IPS-11a (cell line): Measurements from ENCODE around the gene KCNQ5.
"Not testable (repeated sequence)": the region's sequence is repeated elsewhere in the genome, so short reads cannot be mapped to it uniquely, and the experiment has no call there.

Source experiments
- H3K4me3 ChIP-seq: one replicate; pipeline ENCODE4 v1.5.1; 2013; ENCODE audit warnings: low read depth, low read length, control low read depth

KCNQ5 gene

GRCh38 chr6:72984189-72984831 is 362.4 kb downstream of the KCNQ5 start:
- not testable (repeated sequence) for H3K4me3 ChIP-seq

DNA sequence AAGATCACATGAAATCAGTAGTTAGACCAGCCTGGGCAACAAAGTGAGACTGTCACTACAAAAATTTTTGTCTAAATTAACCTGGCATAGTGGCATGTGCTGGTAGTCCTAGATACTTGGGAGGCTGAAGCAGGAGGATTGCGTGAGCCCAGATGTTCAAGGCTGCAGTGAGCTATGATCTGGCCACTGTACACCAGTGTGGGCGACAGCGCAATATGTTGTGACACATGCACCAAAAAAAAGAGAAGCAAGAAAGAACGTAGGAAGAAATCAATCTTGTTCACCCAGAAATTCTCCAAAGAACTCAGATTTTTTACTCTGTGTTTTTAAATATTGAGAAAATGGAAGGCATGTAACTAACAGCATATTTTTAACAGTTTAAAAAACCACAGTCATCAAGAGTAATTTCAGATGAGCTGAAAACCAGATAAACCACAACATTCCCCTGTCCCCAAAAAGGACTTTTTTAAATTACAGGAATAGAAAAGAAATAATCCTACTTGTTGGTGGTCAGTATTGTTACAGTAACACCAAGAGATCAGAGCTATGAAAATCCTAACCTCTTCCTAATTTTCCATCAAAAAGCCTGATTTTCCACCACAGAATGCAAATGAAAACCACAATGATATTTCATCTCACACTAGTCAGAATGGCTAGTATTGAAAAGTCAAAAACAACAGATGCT is 363.3 kb downstream of the KCNQ5 start:
- no peak overlapping the region for H3K4me3 ChIP-seq

GRCh38 chr6:72987301-72987700 is 365.4 kb downstream of the KCNQ5 start:
- no peak overlapping the region for H3K4me3 ChIP-seq

GRCh38 chr6:72999995-73000394 is 378.1 kb downstream of the KCNQ5 start:
- no peak overlapping the region for H3K4me3 ChIP-seq

DNA sequence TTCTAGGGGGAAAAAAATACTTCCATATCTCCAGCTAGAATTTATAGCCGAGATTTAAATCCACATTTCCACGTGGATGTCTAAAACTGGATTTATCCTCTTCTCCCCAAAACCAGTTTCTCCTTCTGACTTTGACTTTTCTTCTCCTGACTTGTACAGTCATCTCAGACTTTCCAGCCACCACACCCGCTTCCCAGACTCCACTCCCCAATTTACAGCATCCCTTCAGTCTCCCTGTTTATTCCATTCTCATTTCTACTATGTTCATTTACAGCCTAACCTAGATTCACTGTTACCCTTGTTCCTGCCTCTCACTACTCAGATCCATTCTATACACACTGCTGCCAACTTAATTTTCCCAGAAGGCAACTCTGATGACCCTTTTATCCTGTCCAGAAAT is 378.6 kb downstream of the KCNQ5 start:
- H3K4me3 ChIP-seq, result no peak overlapping the region

- H3K4me3 ChIP-seq, result no peak overlapping the region
These were observed 380.7 kb downstream of the KCNQ5 start for GRCh38 chr6:73002588-73002987.

- no peak overlapping the region for H3K4me3 ChIP-seq
These were observed 381.4 kb downstream of the KCNQ5 start for GRCh38 chr6:73003302-73003701.

DNA sequence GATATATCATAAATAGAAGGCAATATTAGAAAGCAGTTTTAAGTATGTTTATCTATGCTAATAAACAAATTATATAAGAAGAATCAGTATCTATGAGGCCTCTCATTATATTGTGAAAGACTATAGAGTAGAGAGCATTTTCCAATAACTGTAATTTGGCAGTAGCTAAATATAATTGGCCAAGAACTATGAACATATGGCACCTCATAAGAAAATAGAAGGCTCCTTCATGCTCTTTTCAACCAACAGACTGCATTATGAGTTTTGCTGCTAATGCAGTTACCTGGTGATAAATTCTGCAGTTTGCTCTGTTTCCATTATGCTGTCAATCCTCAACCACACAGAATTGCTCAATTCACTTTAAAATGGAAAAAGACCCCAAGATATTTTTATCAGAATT is 382.4 kb downstream of the KCNQ5 start:
- H3K4me3 ChIP-seq, result no peak overlapping the region

DNA sequence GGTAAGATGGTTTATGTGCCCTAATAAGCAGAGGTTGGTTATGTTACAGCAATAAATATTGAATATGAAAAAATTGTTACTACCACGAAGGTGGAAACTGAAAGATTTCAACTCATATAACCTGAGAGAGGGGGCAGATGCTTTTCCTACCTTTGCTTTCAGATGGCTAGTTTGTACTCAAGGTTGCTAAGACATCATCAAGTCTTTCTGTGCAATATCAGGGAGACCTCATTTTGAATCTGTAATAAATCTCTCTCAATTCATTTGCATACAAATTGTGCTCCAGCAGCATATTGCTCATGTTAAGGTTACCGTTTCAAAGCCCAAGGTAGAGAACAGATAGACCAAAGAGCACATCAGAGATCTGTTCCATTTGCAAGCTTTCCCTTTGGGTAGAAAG is 383.0 kb downstream of the KCNQ5 start:
- H3K4me3 ChIP-seq, result no peak overlapping the region

GRCh38 chr6:73006146-73006545 is 384.3 kb downstream of the KCNQ5 start:
- no peak overlapping the region for H3K4me3 ChIP-seq

GRCh38 chr6:73011945-73012344 is 390.1 kb downstream of the KCNQ5 start:
- H3K4me3 ChIP-seq, result no peak overlapping the region

- H3K4me3 ChIP-seq, result no peak overlapping the region
These were observed 395.6 kb downstream of the KCNQ5 start for GRCh38 chr6:73017476-73017875.

DNA sequence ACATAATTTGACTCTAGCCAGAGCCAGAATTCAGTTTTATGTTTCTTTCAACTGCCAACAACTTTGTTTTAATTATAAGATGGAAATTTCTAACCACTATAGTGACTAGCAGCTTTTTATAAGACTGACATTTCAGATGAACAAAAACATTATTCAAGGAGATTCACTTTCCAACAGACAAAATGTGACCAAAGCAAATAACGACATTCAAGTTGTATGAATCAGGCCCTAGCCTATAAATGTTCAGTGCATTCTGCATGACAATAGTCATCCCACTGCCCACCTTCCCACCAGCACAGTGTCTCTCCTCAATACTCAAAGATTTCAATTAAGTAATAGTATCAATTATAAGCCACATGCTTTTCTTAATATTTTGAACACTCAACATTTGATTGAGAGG is 402.7 kb downstream of the KCNQ5 start:
- H3K4me3 ChIP-seq, result no peak overlapping the region

DNA sequence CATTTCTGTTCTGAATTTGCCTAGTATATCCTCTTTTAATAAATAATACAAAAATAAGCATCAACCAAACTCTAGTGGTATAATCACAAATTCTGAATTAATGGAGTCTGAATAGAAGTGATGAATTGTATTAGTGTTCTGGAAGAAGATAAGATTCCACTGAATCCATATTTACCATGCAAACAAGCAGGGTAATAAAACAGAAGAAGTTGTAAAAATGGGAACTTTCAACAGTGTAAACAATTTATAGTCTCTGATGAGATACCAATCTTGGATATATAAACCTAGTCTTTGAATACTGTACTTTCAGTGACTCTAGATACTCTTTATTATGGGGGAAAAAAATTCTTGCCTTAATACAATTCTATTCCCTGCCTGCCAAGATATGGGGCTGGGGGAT is 405.8 kb downstream of the KCNQ5 start:
- H3K4me3 ChIP-seq, result no peak overlapping the region

DNA sequence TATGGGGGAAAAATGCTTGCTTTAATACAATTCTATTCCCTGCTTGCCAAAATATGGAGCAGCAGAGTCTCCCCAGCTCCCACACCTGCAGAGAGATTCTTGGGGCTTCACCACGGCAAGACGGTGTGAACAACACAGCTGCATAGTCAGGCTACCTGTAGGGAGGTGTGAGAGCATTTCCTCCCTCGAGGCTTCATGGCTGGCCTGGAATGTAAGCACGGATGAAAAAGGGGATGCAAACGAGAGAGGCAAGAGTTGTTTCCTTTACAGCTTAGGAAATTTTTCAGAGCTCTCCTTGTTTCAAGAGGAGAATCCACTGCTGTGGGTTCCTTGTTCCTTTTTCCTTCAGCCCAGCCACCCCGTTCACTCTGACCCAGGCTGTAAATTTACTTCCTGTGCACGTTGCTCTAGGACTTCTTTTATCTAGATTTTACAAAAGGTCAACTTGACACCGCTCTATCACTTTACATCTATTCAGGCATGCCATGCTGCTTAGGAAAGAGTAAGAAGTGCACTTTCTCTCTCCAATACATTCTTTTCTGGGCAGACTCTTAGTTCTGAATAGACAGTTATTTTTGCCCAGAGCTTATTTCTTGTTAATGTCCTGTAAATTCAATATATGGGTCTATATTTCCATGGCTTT is 406.4 kb downstream of the KCNQ5 start:
- no peak overlapping the region for H3K4me3 ChIP-seq

DNA sequence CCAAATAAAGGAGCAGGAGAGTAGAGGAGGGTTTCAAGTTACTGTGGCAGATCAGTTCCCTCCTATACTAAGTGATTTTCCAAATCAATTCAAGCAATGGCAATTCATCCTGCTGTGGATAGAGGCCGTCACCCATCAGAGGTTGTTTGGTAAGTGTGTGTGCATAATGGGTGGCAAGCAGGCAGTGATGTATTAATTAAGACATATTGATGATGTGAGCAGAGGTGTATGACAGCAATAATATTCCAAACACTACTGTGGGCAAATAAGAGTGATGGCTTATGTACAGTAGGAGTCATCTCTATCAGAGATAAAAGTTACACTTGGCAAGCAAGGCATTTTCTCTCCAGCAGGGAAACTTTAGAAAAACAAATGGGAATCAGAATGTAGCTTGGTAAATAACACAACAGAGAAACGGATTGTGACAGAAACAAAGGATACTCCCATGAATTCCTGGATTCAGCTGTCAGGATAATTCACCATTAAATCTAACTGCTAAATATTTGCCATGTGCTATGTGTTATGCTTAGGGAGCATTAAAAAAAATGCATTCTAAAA is 407.1 kb downstream of the KCNQ5 start:
- H3K4me3 ChIP-seq, result no peak overlapping the region

DNA sequence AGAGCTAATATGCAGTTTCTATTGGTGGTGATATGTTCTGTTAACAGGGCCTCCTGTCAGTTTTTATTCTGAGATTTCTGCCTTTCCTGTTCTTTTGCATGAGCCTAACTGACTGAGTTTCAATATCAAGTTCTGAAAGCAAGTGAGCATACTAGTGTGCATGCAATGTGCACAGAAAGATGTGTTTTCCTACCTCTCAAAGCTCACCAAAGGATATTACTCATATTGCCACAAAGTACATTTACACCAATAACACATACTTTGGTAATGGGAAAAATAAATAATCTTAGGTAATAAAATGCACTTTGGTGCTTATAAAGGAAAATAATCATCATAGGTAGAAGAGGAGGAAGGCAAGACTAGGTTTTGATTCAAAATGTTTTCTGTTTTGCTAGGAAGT is 408.4 kb downstream of the KCNQ5 start:
- no peak overlapping the region for H3K4me3 ChIP-seq

GRCh38 chr6:73030791-73031782 is 409.2 kb downstream of the KCNQ5 start:
- no peak overlapping the region for H3K4me3 ChIP-seq

DNA sequence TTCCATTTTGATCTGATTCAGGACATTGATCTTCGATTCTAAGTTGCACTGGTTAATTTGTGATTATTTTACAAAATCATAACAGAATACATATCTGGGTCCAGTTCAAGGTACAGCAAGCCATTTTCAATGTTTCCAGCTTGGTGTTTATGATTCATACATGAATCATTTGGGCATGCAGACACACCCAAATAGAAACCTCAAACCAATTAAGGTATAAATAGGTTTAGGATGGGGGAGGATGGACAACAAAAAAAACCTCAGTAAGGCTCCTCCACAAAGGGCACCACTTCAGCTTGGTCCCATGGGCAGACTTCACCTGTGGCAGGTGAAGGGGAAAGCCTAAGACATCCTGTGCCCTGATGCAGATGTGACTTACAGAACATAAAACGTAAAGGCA is 410.7 kb downstream of the KCNQ5 start:
- H3K4me3 ChIP-seq, result no peak overlapping the region

GRCh38 chr6:73036689-73037088 is 414.8 kb downstream of the KCNQ5 start:
- no peak overlapping the region for H3K4me3 ChIP-seq

DNA sequence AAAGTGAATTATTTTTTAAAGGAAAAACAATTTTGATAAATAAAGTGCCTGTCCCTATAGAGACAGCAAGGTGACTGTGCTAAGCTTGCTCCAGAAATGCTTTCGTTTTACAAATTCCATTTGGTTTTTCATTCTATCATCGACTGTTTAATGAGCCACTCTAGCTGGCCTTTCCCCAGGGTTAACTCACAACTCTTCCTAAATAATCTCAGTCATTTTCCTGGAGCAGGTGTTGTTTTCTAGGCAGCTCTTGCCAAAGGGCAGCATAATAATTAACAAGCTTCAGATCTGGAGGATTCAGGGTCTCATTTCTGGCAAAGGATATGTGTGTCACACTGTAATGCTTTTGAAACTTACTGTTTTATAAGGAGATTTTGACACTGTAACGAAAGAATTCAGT is 419.2 kb downstream of the KCNQ5 start:
- no peak overlapping the region for H3K4me3 ChIP-seq
